Measurements from ENCODE around the gene MCF2L2.

The MCF2L2 gene

DNA sequence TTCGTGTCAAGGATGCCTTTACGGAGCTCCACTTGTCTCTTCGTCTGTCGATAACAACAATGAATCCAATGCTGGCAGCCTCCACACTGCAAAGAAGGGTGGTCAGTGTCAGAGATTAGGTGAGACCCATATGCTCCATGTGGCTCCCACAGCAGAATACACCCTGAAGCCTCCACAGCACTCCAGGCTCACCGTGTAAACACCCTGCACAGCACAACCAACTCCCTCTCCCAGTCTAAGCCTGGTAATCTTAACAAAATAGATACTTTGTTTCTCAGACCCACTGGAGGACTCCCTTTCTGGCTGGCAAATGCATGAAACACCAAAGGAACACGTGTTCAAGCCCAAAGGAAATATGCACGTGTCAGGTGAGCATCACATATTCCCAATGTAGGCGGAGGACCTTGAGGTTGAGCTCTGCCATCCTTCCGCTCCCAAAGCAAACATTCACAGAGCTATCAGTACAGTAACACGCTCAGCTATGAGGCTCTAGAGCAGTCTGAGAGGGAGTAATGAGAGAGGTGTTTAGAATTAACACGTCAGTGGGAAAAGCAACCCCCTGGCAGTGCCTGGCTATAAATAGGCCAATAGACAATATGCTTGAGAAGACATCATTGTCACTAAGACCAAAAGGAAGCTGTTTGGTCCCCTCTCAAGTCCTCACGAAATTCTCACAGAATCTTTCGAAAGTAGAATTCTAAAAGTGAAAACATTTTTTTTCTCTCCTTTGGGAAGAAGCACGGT, 86.7 kb downstream of the MCF2L2 start:
- Histone ChIP-seq H3K9me3 (replicated peaks in 1 of 11) (peaks cover 2 to 27% (median 20%) of the 10 kb centered on the region in 11 experiments; a peak in 16 of 22 replicates), H3K9ac (no peak overlapping the region), H3K27ac (no peak overlapping the region)

DNA sequence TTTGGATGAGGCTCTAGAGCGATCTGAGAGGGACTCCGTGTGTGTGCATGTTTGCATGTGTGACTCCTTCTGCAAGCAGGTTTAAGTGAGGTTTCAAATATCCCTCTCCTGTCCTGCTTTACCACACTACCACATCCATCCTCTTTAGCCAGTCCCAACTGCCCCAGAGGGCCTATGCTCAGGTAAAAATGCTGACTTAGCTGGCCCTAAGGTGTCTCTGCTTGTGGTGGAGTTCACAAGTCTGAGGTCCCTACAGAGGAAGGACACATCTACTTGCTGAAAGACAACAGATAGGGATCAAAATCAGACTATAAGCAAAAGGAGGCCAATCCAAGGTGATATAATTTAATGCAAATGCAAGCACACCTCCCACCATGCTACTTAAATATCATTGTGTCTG, 88.2 kb downstream of the MCF2L2 start:
- Histone ChIP-seq H4K20me1 (no peaks in the 10 kb centered on the region), H3K4me3 (no peak overlapping the region), H3K27me3 (no peaks in the 10 kb centered on the region), H3K9ac (no peak overlapping the region), H3K36me3 (0 out of 22 replicates have a peak, but pooled peaks cover 0 to 8% (median 0%) of the 10 kb centered on the region in 11 experiments), H3K4me1 (no peaks in the 10 kb centered on the region), H3K9me3 (replicated peaks in 1 of 11) (peaks cover 0 to 15% (median 9%) of the 10 kb centered on the region in 11 experiments; a peak in 10 of 22 replicates), H3K27ac (no peak overlapping the region), H3K4me2 (no peak overlapping the region)
- TF ChIP-seq Cebpa-rat (IDR thresholded peaks at IDR 0.05), result no peak

More for the DNA sequence above, 86.7 kb downstream of the MCF2L2 start:
- no peak overlapping the region for H3K4me2 ChIP-seq
- H3K4me1 ChIP-seq, result no peaks in the 10 kb centered on the region
- H3K27me3 ChIP-seq, result no peaks in the 10 kb centered on the region
- no peak for TF ChIP-seq Cebpa-rat (IDR thresholded peaks at IDR 0.05)
- no peaks in the 10 kb centered on the region for H4K20me1 ChIP-seq
- 0 out of 22 replicates have a peak, but pooled peaks cover 0 to 8% (median 0%) of the 10 kb centered on the region in 11 experiments for H3K36me3 ChIP-seq
- no peak overlapping the region for H3K4me3 ChIP-seq

DNA sequence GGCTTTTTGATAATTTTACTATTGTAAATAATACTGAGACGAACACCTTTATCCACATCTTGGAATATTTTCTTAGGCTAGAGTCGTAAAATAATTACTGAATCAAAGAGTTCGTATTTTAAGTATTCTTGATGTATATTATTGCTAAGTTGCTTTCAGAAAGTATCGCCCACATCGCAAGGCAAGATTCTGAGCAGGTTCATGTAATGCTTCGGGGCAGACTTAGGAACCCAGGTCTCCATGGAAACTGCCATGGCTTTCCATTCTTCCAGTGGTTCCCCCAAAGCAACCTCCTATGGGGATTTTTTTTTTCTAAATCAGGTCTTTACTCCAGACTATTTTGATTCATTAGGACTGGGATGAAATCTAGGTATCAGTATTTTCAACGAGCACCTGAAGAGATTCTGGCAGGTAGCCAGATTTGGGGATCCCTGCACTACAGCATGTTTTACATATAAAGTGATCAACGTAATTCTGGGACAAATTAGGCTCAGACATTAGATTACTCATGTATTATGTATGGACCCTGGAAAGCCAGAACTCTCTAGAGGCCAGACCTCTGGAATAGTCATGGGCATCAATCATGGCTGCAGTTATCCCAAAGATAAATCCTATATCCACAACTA, 88.8 kb downstream of the MCF2L2 start:
- H3K36me3 ChIP-seq, result 0 out of 22 replicates have a peak, but pooled peaks cover 0 to 8% (median 0%) of the 10 kb centered on the region in 11 experiments
- peaks cover 0 to 9% (median 4%) of the 10 kb centered on the region in 11 experiments; a peak in 9 of 22 replicates for H3K9me3 ChIP-seq (replicated peaks in 1 of 11)
- no peak overlapping the region for H3K27ac ChIP-seq
- no peaks in the 10 kb centered on the region for H3K27me3 ChIP-seq
- no peak overlapping the region for H3K4me2 ChIP-seq
- H3K4me1 ChIP-seq, result no peaks in the 10 kb centered on the region
- no peak for TF ChIP-seq Cebpa-rat (IDR thresholded peaks at IDR 0.05)
- no peak overlapping the region for H3K4me3 ChIP-seq
- H4K20me1 ChIP-seq, result no peaks in the 10 kb centered on the region
- H3K9ac ChIP-seq, result no peak overlapping the region

DNA sequence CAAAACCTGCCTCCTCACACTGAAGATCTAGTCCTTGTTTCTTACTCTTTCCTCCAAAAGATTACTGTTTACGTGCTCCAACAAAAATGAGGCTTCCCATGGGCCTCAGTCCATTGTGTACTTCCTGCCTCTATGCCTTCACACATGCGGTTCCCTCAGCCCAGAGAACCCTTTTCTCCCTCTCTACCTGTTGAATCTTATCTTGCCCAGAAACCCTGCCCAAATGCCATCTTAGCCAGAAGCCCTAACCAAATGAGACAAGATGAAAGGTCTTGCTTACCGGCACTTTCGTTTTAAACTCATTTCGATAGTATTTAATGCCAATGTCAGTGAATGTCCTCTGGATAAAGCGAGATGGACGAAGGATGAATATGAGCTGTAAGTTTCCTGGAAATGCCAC, 89.9 kb downstream of the MCF2L2 start:
- H3K4me3 ChIP-seq, result no peak overlapping the region
- H4K20me1 ChIP-seq, result no peaks in the 10 kb centered on the region
- no peak for TF ChIP-seq Cebpa-rat (IDR thresholded peaks at IDR 0.05)
- no peaks in the 10 kb centered on the region for H3K4me1 ChIP-seq
- no peak overlapping the region for H3K4me2 ChIP-seq
- no peak overlapping the region for H3K9ac ChIP-seq
- no peak overlapping the region for H3K27ac ChIP-seq
- H3K9me3 ChIP-seq (replicated peaks in 1 of 11), result no peaks in the 10 kb centered on the region
- H3K27me3 ChIP-seq, result no peaks in the 10 kb centered on the region
- H3K36me3 ChIP-seq, result 0 out of 22 replicates have a peak, but pooled peaks cover 0 to 8% (median 0%) of the 10 kb centered on the region in 11 experiments

DNA sequence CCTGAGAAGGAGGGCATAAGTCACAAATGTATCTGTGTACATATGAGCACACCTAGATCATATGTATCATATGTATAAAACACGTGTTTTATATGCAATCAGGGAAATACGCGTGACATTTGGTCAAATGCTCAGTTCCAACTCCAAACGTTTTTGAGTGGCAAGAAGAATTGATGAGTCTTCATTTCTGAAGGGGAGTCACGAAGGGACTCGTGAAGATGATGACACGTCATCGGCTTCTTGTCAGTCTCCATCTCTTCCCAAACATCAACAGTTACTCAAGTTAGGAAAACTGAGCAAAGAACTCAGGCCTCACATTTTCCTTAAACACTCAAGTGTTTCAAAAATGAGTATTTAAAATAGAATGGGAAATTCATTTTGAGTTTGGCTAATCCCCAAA, 95.9 kb downstream of the MCF2L2 start:
- no peak for TF ChIP-seq Cebpa-rat (IDR thresholded peaks at IDR 0.05)
- H3K9me3 ChIP-seq (replicated peaks in 1 of 11), result no peaks in the 10 kb centered on the region
- H3K4me3 ChIP-seq, result no peak overlapping the region
- no peaks in the 10 kb centered on the region for H3K27me3 ChIP-seq
- H3K4me2 ChIP-seq, result no peak overlapping the region
- H3K4me1 ChIP-seq, result 0 out of 20 replicates have a peak, but pooled peaks cover 0 to 4% (median 0%) of the 10 kb centered on the region in 10 experiments
- no peaks in the 10 kb centered on the region for H3K36me3 ChIP-seq
- H3K27ac ChIP-seq, result no peak overlapping the region
- H3K9ac ChIP-seq, result no peak overlapping the region
- no peaks in the 10 kb centered on the region for H4K20me1 ChIP-seq

DNA sequence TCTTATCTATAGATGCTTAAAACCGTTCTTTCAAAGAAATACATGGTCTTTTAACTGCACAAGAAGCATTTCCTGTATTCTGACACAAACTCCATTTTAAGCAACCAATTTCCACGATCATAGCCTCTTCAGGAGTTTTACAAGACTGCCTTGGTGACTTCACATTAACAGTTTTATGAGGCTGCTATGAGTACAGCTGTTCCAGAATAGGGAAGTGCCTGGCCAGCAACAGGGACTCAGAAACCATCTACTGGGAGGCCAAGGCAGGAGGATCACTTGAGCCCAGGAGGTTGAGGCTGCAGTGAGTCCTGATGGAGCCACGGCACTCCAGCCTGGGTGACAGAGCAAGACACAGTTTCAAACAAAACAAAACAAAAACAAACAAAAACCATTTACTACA, 96.9 kb downstream of the MCF2L2 start:
- H3K4me2 ChIP-seq, result peak overlapping the region in 1 of 11 experiments; percentile 2; a peak in 1 of 22 replicates
- H3K27ac ChIP-seq, result no peak overlapping the region
- no peaks in the 10 kb centered on the region for H4K20me1 ChIP-seq
- 0 out of 20 replicates have a peak, but pooled peaks cover 0 to 4% (median 0%) of the 10 kb centered on the region in 10 experiments for H3K4me1 ChIP-seq
- H3K9ac ChIP-seq, result no peak overlapping the region
- H3K27me3 ChIP-seq, result no peaks in the 10 kb centered on the region
- no peaks in the 10 kb centered on the region for H3K9me3 ChIP-seq (replicated peaks in 1 of 11)
- H3K4me3 ChIP-seq, result no peak overlapping the region
- no peak for TF ChIP-seq Cebpa-rat (IDR thresholded peaks at IDR 0.05)
- H3K36me3 ChIP-seq, result no peaks in the 10 kb centered on the region

DNA sequence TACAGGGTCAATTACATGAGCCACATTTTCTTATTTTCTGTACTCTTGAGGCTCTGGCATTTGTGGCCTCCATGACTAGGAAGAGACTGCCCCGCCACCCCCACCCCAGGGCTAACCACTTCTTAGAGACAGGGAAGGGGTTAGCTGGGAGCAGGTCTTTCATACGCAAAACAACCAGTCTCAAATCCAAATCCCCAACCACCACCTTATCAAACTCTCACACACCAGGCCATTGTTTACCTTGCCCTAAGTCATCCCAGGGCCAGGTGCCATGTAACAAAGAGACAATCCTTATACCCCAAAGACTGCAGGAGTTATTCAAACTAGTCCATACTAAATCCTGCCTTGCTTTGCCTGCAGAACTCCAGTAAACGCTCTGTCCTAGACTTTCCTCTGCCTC, 97.5 kb downstream of the MCF2L2 start:
- no peaks in the 10 kb centered on the region for H3K27me3 ChIP-seq
- H3K9ac ChIP-seq, result no peak overlapping the region
- TF ChIP-seq Cebpa-rat (IDR thresholded peaks at IDR 0.05), result no peak
- no peaks in the 10 kb centered on the region for H3K9me3 ChIP-seq (replicated peaks in 1 of 11)
- 0 out of 20 replicates have a peak, but pooled peaks cover 0 to 4% (median 0%) of the 10 kb centered on the region in 10 experiments for H3K4me1 ChIP-seq
- peak overlapping the region in 1 of 11 experiments; percentile 2; a peak in 1 of 22 replicates for H3K4me2 ChIP-seq
- no peaks in the 10 kb centered on the region for H4K20me1 ChIP-seq
- H3K27ac ChIP-seq, result no peak overlapping the region
- no peak overlapping the region for H3K4me3 ChIP-seq
- no peaks in the 10 kb centered on the region for H3K36me3 ChIP-seq

DNA sequence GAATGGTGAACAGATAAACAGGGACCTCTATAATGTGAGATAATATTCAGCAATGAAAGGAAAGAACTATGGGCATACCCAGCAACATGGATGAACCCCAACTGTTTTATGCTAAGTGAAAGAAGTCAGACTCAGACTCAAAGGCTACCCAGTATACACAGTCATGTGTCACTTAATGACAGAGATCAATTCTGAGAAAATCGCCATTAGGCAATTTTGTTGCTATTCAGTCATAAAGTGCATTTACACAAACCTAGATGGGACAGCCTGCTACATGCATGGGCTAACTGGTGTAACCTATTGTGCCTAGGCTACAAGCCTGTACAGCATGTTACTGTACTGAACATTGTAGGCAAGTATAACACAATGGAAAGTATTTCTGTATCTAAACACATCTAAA, 98.9 kb downstream of the MCF2L2 start:
- Histone ChIP-seq H3K27ac (no peak overlapping the region), H4K20me1 (no peaks in the 10 kb centered on the region), H3K36me3 (no peaks in the 10 kb centered on the region), H3K9me3 (replicated peaks in 1 of 11) (no peaks in the 10 kb centered on the region), H3K4me1 (0 out of 20 replicates have a peak, but pooled peaks cover 0 to 4% (median 0%) of the 10 kb centered on the region in 10 experiments), H3K9ac (no peak overlapping the region), H3K4me2 (no peak overlapping the region), H3K4me3 (no peak overlapping the region), H3K27me3 (no peaks in the 10 kb centered on the region)
- TF ChIP-seq Cebpa-rat (IDR thresholded peaks at IDR 0.05), result no peak

DNA sequence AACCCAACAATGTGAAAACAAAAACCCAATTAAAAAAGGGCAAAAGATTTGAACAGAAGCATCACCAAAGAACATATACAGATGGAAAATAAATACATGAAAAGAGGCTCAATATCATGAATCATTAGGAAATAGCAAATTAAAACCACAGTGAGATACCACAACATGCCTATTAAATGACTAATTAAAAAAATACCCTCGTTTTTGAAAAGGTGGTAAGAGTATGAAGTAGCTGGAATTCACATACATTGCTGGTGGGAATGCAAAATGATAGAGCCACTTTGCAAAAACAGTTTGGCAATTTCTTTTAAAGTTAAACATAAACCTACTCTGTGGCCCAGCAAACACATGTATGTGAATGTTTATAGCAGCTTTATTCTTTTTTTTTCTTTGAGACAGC, 99.6 kb downstream of the MCF2L2 start:
- Histone ChIP-seq H3K4me1 (0 out of 20 replicates have a peak, but pooled peaks cover 0 to 4% (median 0%) of the 10 kb centered on the region in 10 experiments), H4K20me1 (no peaks in the 10 kb centered on the region), H3K9ac (no peak overlapping the region), H3K9me3 (replicated peaks in 1 of 11) (no peaks in the 10 kb centered on the region), H3K27me3 (no peaks in the 10 kb centered on the region), H3K27ac (no peak overlapping the region), H3K36me3 (no peaks in the 10 kb centered on the region), H3K4me3 (no peak overlapping the region), H3K4me2 (no peak overlapping the region)
- no peak for TF ChIP-seq Cebpa-rat (IDR thresholded peaks at IDR 0.05)

Measured in BLaER1 treated with 17β-estradiol and CSF1 and Interleukin-3, amounts not matched to agents 10 nM and 100 nM (cell line).